Suprapubic skin (tissue), 4 donors: Measurements from ENCODE around the gene SLC7A4.

Experiments used
- CTCF ChIP-seq, 2 donors: fragments of 200-600 bp in 1 of 2; fragments of 450-650 bp in 1 of 2; sonication (generic) in 1 of 2; IDR thresholded peaks; one replicate each; pipeline ENCODE4 v1.5.1; 2016 to 2019; ENCODE audit warnings: antibody characterized with exemption in 2 of 2, mild to moderate bottlenecking in 1 of 2, moderate library complexity in 1 of 2
- POLR2A ChIP-seq, 2 donors: fragments of 450-650 bp; IDR thresholded peaks; one replicate each; pipeline ENCODE4 v1.6.1; 2017; ENCODE audit warnings: antibody characterized with exemption in 2 of 2, mild to moderate bottlenecking in 2 of 2, moderate library complexity in 2 of 2
- POLR2AphosphoS5 ChIP-seq, 3 donors: sonication (generic); formaldehyde crosslinking; IDR thresholded peaks; one replicate each; pipeline ENCODE4 v1.6.1; 2017; ENCODE audit warnings: antibody characterized with exemption in 3 of 3

GRCh38 chr22:20991252-20992055, 40.9 kb downstream of the SLC7A4 start:
- TF ChIP-seq CTCF (IDR thresholded peaks at IDR 0.05) = no peak
- no peak for TF ChIP-seq POLR2A (IDR thresholded peaks at IDR 0.05)
- no peak for TF ChIP-seq POLR2AphosphoS5 (IDR thresholded peaks at IDR 0.05)
